ENCODE measurements around the gene ZSWIM8. TPM values are rescaled to one million over a fixed set of nuclear protein-coding genes. Genes with fewer than 3 reads are reported as not detected.

ZSWIM8 gene
- total and polyA plus RNA-seq, 2 of the 8 experiments (the other 6 are each of a cell fraction or from before 2014, with no cell fraction given): 44.7 to 99.7 TPM

DNA sequence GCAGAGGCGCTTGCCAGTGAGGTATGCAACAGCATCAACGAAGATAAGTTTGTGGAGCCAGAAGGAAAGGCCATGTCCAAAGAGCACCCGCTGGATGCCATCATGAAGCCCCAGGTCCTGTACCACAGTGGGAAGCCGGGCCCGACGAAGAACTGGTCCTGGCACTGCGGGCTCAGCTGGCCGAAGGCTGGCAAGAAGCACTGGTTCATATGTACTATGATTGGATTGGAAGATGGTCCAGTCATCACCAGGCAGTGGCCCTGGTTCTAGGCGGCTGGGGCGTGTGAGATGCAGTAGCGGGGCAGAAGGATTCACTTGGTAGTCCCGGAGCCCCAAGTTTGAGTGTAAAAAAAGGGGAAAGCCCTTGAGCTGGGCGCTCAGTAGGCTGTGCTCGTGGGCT is 22.1 kb downstream of the ZSWIM8 start:
- Histone ChIP-seq H4K5ac (ENCODE audit: insufficient read length, low read depth, low read length) (no peak overlapping the region), H3K36me3 (ENCODE audit: control insufficient read depth in 2 of 4, insufficient read depth in 4 of 4, low read length in 3 of 4) (peaks cover 4 to 23% (median 17%) of the 10 kb centered on the region in 4 experiments; a peak in 7 of 8 replicates), H4K91ac (replicated peaks; ENCODE audit: insufficient read length, low read length) (no peak overlapping the region), H3K23me2 (ENCODE audit: low read depth, low read length) (no peaks in the 10 kb centered on the region; the same call in 1 of the 2 replicates), H3K27ac (ENCODE audit: low read depth, low read length) (no peak overlapping the region), H3K79me2 (ENCODE audit: control insufficient read depth in 1 of 2, insufficient read depth in 2 of 2, low read length in 2 of 2) (no peaks in the 10 kb centered on the region), H3K9ac (replicated peaks in 1 of 4; ENCODE audit: extremely low read depth in 1 of 4, low read depth in 3 of 4, low read length in 3 of 4) (no peak overlapping the region), H3K23ac (ENCODE audit: insufficient read length) (no peak overlapping the region), H2BK15ac (ENCODE audit: low read length) (no peak overlapping the region), H2AK5ac (ENCODE audit: low read depth, low read length) (no peak overlapping the region), H3K4me2 (ENCODE audit: insufficient read depth in 1 of 2, low read depth in 2 of 2, low read length in 2 of 2) (no peak overlapping the region), H3K14ac (ENCODE audit: insufficient read length) (no peak overlapping the region), H3K18ac (ENCODE audit: extremely low read depth, low read length) (no peak overlapping the region), H2BK12ac (ENCODE audit: low read depth, low read length) (no peak overlapping the region), H3K4ac (replicated peaks; ENCODE audit: insufficient read length, low read depth, low read length) (no peak overlapping the region), H3K79me1 (ENCODE audit: low read depth, low read length) (0 out of 2 replicates have a peak, but pooled peaks cover 4% of the 10 kb centered on the region), H2AFZ (ENCODE audit: low read length) (no peak overlapping the region), H4K8ac (ENCODE audit: extremely low read depth, insufficient read depth, low read length) (no peak overlapping the region), H4K20me1 (replicated peaks in 1 of 2; ENCODE audit: control insufficient read depth in 1 of 2, insufficient read depth in 2 of 2, low read length in 2 of 2) (peaks cover 0 to 12% of the 10 kb centered on the region in 2 experiments), H3K4me1 (replicated peaks in 1 of 4; ENCODE audit: control insufficient read depth in 3 of 4, insufficient read depth in 4 of 4, low read length in 3 of 4) (peaks cover 0 to 4% (median 2%) of the 10 kb centered on the region in 4 experiments; a peak in 3 of 7 replicates), H2BK5ac (ENCODE audit: low read depth, low read length) (no peak overlapping the region), H3K56ac (replicated peaks; ENCODE audit: insufficient read length, low read depth, low read length) (no peak overlapping the region), H3K27me3 (replicated peaks in 1 of 4; ENCODE audit: control insufficient read depth in 3 of 4, extremely low read depth in 1 of 4, insufficient read depth in 3 of 4, low read length in 3 of 4) (no peaks in the 10 kb centered on the region), H3K9me3 (ENCODE audit: insufficient read depth in 2 of 2, low read depth in 1 of 2, low read length in 1 of 2) (no peaks in the 10 kb centered on the region), H2BK120ac (replicated peaks; ENCODE audit: low read depth, low read length) (no peak overlapping the region), H2BK20ac (ENCODE audit: low read length) (no peak overlapping the region), H3K4me3 (ENCODE audit: extremely low read depth in 1 of 4, insufficient read depth in 2 of 4, low read depth in 3 of 4, low read length in 4 of 4) (no peak overlapping the region)
- DNase-seq (ENCODE audit: low read depth in 1 of 2, low spot score in 2 of 2) (no peak), FAIRE-seq (no peak)
- POLR2A ChIA-PET (ENCODE audit: partially characterized antibody): interaction anchor here (11.1 kb wide), 1 partner anchor 11 kb away, joined by 137 read pairs; no protein-coding TSS in a partner anchor
- CTCF ChIA-PET (ENCODE audit: partially characterized antibody): interaction anchor here (0.8 to 1.6 kb wide), 3 partner anchors 8 to 95 kb away, joined by 3 to 4 read pairs (median 4); no protein-coding TSS in a partner anchor
- WGBS, 2 experiments (ENCODE audit: extremely low coverage in 1 of 2, insufficient coverage in 1 of 2, insufficient read length in 1 of 2, insufficient replicate concordance in 2 of 2, low coverage in 1 of 2, low lambda C conversion rate in 2 of 2, missing lambda C conversion rate in 1 of 2): 94% methylated on average over 14 of the region's 14 CpGs; no CpG with 5 or more reads in 1 of the 2 experiments
- TF ChIP-seq SIRT6 (IDR thresholded peaks at IDR 0.05; ENCODE audit: low read length) (no peak), RAD21 (IDR thresholded peaks at IDR 0.05 in 1 of 2, conservative IDR thresholded peaks at IDR 0.05 in 1 of 2; ENCODE audit: low read depth in 2 of 2, low read length in 2 of 2) (no peak), RNF2 (IDR thresholded peaks at IDR 0.05; ENCODE audit: borderline replicate concordance, low read depth, low read length, missing control alignments, poor library complexity, severe bottlenecking) (no peak), SUZ12 (IDR thresholded peaks at IDR 0.05; ENCODE audit: low read length) (no peak), EGR1 (IDR thresholded peaks at IDR 0.05; ENCODE audit: borderline replicate concordance, low read depth, low read length) (no peak), CBX8 (IDR thresholded peaks at IDR 0.05; ENCODE audit: borderline replicate concordance, low read depth, low read length) (no peak)
- TF ChIP-seq, protein P1, sequence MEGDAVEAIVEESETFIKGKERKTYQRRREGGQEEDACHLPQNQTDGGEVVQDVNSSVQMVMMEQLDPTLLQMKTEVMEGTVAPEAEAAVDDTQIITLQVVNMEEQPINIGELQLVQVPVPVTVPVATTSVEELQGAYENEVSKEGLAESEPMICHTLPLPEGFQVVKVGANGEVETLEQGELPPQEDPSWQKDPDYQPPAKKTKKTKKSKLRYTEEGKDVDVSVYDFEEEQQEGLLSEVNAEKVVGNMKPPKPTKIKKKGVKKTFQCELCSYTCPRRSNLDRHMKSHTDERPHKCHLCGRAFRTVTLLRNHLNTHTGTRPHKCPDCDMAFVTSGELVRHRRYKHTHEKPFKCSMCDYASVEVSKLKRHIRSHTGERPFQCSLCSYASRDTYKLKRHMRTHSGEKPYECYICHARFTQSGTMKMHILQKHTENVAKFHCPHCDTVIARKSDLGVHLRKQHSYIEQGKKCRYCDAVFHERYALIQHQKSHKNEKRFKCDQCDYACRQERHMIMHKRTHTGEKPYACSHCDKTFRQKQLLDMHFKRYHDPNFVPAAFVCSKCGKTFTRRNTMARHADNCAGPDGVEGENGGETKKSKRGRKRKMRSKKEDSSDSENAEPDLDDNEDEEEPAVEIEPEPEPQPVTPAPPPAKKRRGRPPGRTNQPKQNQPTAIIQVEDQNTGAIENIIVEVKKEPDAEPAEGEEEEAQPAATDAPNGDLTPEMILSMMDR (IDR thresholded peaks at IDR 0.05; ENCODE audit: control extremely low read depth in 1 of 3, insufficient read depth in 1 of 3, low read depth in 1 of 3, low read length in 3 of 3): no peak
